Sigmoid colon (tissue), 7 donors: ENCODE measurements around the gene NRL. TPM values are rescaled to one million over a fixed set of nuclear protein-coding genes. Genes with fewer than 3 reads are reported as not detected.

Source experiments
- DNase-seq: peaks from one replicate; pipeline ENCODE4 v3.0.0-alpha.2; 2019
- H3K27ac ChIP-seq, 4 donors: fragments of 200-600 bp; sonication (generic); one replicate each; pipeline ENCODE4 v1.5.1; 2016 to 2019; ENCODE audit warnings: mild to moderate bottlenecking in 1 of 4
- H3K27me3 ChIP-seq, 3 donors: fragments of 200-600 bp; sonication (generic); one replicate each; pipeline ENCODE4 v1.5.1; 2019; ENCODE audit warnings: mild to moderate bottlenecking in 1 of 3
- H3K36me3 ChIP-seq, 4 donors: fragments of 200-600 bp; sonication (generic); one replicate each; pipeline ENCODE4 v1.5.1; 2016 to 2019
- H3K4me1 ChIP-seq, 4 donors: fragments of 200-600 bp; sonication (generic); one replicate each; pipeline ENCODE4 v1.5.1; 2017 to 2019
- H3K4me3 ChIP-seq, 4 donors: fragments of 200-600 bp; sonication (generic); one replicate each; pipeline ENCODE4 v1.5.1; 2017 to 2019; ENCODE audit warnings: mild to moderate bottlenecking in 2 of 4, moderate library complexity in 1 of 4
- H3K9me3 ChIP-seq, 4 donors: fragments of 200-600 bp in 3 of 4; sonication (generic) in 3 of 4; one replicate each; pipeline versions ENCODE4 v1.5.1 to v1.6.1; 2013 to 2019
- EP300 ChIP-seq, 4 donors: sonication (generic); formaldehyde crosslinking; IDR thresholded peaks; one replicate each; pipeline ENCODE4 v1.6.1; 2017; ENCODE audit warnings: antibody characterized with exemption in 4 of 4
- POLR2A ChIP-seq, 2 donors: fragments of 450-650 bp; IDR thresholded peaks; one replicate each; pipeline ENCODE4 v1.6.1; 2016; ENCODE audit warnings: antibody characterized with exemption in 2 of 2, mild to moderate bottlenecking in 2 of 2, moderate library complexity in 2 of 2
- POLR2AphosphoS5 ChIP-seq, 4 donors: sonication (generic); formaldehyde crosslinking; IDR thresholded peaks; one replicate each; pipeline ENCODE4 v1.6.1; 2017; ENCODE audit warnings: antibody characterized with exemption in 4 of 4
- WGBS, 2 donors: extraction: QIAGEN DNeasy Blood & Tissue Kit; methylation state at CpG; one replicate each; pipeline ENCODE4 v1.1.7; 2013; 5-methylcytosine and 5-hydroxymethylcytosine counted together
- intact Hi-C: fragments of 100-400 bp; cut with DNase I; formaldehyde crosslinking; loops from one replicate; pipeline ENCODE4 v1.15.1; 2023
- polyA plus RNA-seq, 3 donors: library from polyadenylated mRNA; stranded (reverse); fragments of 200-250 nt; gene quantifications; one replicate each; pipeline ENCODE4 v1.2.3, GENCODE V29; 2013
- total RNA-seq, 4 donors: library from RNA; depleted of rRNA; stranded (reverse); fragments of >200 nt; gene quantifications; one replicate each; pipeline ENCODE4 v1.1.0, GENCODE V29; 2016
- TF ChIP-seq, protein P1 (sequence below), 4 experiments: fragments of 450-650 bp in 3 of 4; fragments of 200-600 bp in 1 of 4; IDR thresholded peaks; one replicate each; pipeline ENCODE4 v1.5.1; 2016 to 2019; ENCODE audit warnings: antibody characterized with exemption in 4 of 4, mild to moderate bottlenecking in 3 of 4, moderate library complexity in 2 of 4
- donor health status: healthy with polysubstance abuse.
- donor health status: Bipolar disorder and iron deficiency.
- donor health status: healthy.

NRL gene
- total and polyA plus RNA-seq, 7 donors = 0.71 to 2.9 (median 1.8) TPM

DNA sequence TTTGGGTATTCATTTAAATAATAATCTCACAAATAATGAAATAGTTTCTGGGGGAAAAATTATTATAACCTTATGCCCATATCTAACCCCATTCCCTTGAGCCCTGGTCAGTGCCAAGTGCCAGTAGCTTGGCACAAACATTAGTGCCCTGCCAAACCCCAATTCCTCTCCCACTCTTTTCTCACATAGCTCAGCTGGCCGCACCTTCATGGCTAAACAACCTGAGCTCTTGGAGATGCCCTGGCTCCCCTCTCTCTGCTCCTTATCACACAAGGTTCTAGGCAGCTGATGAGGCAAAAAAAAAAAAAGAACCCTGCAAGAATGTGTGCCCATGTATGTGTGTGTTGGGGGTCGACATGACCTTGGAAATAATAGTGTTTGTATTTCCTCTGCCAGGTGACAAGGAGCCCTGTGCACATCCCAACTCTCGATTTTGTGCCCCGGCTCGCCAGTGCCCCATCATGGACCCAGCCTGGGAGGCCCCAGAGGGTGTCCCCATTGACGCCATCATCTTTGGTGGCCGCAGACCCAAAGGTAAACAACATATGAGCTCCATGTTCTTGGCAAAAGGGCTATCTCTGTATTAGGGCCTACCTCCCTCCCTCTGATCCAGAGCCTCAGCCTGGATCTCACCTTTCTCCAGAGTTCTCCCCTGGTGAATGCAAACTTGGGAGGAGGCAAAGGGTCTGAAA, 12.2 kb downstream of the NRL start:
- Histone ChIP-seq H3K36me3 (peaks cover 0 to 12% (median 0%) of the 10 kb centered on the region in 4 donors), H3K4me3 (no peak overlapping the region), H3K4me1 (no peaks in the 10 kb centered on the region), H3K27ac (no peak overlapping the region), H3K9me3 (no peaks in the 10 kb centered on the region), H3K27me3 (no peaks in the 10 kb centered on the region)
- no peak for DNase-seq
- TF ChIP-seq, protein P1, sequence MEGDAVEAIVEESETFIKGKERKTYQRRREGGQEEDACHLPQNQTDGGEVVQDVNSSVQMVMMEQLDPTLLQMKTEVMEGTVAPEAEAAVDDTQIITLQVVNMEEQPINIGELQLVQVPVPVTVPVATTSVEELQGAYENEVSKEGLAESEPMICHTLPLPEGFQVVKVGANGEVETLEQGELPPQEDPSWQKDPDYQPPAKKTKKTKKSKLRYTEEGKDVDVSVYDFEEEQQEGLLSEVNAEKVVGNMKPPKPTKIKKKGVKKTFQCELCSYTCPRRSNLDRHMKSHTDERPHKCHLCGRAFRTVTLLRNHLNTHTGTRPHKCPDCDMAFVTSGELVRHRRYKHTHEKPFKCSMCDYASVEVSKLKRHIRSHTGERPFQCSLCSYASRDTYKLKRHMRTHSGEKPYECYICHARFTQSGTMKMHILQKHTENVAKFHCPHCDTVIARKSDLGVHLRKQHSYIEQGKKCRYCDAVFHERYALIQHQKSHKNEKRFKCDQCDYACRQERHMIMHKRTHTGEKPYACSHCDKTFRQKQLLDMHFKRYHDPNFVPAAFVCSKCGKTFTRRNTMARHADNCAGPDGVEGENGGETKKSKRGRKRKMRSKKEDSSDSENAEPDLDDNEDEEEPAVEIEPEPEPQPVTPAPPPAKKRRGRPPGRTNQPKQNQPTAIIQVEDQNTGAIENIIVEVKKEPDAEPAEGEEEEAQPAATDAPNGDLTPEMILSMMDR (IDR thresholded peaks at IDR 0.05) = no peak
- TF ChIP-seq EP300 (IDR thresholded peaks at IDR 0.05) (no peak), POLR2A (IDR thresholded peaks at IDR 0.05) (no peak), POLR2AphosphoS5 (IDR thresholded peaks at IDR 0.05) (no peak)
- intact Hi-C loops = no loop called here
- WGBS, 2 donors = 92 to 97% methylated on average over 7 of the region's 7 CpGs

GRCh38 chr14:24100982-24101494, 13.7 kb downstream of the NRL start:
- intact Hi-C loops = no loop called here
- WGBS, 2 donors = 95 to 96% methylated on average over 3 of the region's 3 CpGs
- no peak for DNase-seq

DNA sequence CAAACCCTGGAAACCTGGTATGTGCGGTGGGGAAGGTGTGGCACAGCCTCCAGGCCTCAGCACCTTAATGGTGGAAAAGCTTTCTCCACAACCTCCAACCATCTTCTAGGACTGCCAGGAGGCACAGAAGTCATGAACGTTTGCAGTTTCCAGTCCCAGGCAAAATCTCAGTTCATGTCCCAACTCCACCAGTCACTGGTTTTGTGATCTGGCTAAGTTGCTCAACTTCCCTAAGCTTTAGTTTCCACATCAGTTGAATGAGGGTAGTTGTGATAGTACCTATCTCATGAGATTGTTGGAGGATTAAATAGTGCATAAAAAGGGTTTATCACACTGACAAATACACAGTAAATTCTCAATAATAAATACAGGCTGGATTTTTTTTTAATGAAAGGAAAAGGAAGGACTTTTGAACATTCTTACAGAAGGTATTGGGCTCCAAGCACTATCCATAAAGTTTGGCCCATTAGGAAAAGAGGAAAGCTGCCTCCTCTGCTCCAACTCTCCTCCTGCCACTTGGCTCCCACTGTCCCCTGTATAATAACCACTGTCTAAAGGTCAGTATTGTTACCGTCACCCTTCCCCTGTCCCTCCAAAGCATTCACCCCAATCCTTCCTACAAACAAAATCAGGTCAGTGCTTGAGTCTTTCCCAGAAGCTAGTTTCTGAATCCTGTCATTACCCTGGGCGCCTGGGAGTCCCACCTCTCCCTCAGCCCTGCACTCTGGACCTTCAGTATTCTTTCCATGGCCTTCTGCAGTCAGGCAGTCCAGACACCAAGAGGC, 14.4 kb downstream of the NRL start:
- DNase-seq = no peak
- Histone ChIP-seq H3K27me3 (no peaks in the 10 kb centered on the region), H3K4me1 (peaks cover 0 to 2% (median under 1%) of the 10 kb centered on the region in 4 donors), H3K4me3 (no peak overlapping the region), H3K9me3 (no peaks in the 10 kb centered on the region), H3K36me3 (peaks cover 0 to 12% (median 0%) of the 10 kb centered on the region in 4 donors), H3K27ac (no peak overlapping the region)
- TF ChIP-seq, protein P1 (IDR thresholded peaks at IDR 0.05) = no peak
- TF ChIP-seq POLR2A (IDR thresholded peaks at IDR 0.05) (no peak), EP300 (IDR thresholded peaks at IDR 0.05) (no peak), POLR2AphosphoS5 (IDR thresholded peaks at IDR 0.05) (no peak)
- intact Hi-C loops = no loop called here
- 85 to 89% methylated on average over 4 of the region's 4 CpGs for WGBS, 2 donors

More at GRCh38 chr14:24100982-24101494, 13.7 kb downstream of the NRL start:
- TF ChIP-seq, protein P1 (IDR thresholded peaks at IDR 0.05) = no peak
- TF ChIP-seq EP300 (IDR thresholded peaks at IDR 0.05) (no peak), POLR2A (IDR thresholded peaks at IDR 0.05) (no peak)
- no peaks in the 10 kb centered on the region for H3K9me3 ChIP-seq
- no peak overlapping the region for H3K27ac ChIP-seq
- H3K4me1 ChIP-seq = no peaks in the 10 kb centered on the region
- H3K36me3 ChIP-seq = peaks cover 0 to 12% (median 0%) of the 10 kb centered on the region in 4 donors
- H3K27me3 ChIP-seq = no peaks in the 10 kb centered on the region
- no peak overlapping the region for H3K4me3 ChIP-seq

GRCh38 chr14:24098927-24099813, 15.6 kb downstream of the NRL start:
- no peak overlapping the region for H3K27ac ChIP-seq
- H3K36me3 ChIP-seq = peaks cover 0 to 12% (median 0%) of the 10 kb centered on the region in 4 donors
- intact Hi-C loops = loop anchor here (10.0 kb wide), 2 partner anchors 114 to 464 kb away; partner anchors contain the start of genes DHRS2 and DHRS4L2
- H3K4me3 ChIP-seq = no peak overlapping the region
- no peak for TF ChIP-seq EP300 (IDR thresholded peaks at IDR 0.05)
- TF ChIP-seq, protein P1 (IDR thresholded peaks at IDR 0.05) = no peak
- TF ChIP-seq POLR2AphosphoS5 (IDR thresholded peaks at IDR 0.05) = no peak
- TF ChIP-seq POLR2A (IDR thresholded peaks at IDR 0.05) = no peak
- no peak for DNase-seq
- H3K9me3 ChIP-seq = no peaks in the 10 kb centered on the region
- no peaks in the 10 kb centered on the region for H3K27me3 ChIP-seq
- WGBS, 2 donors = 58 to 89% methylated on average over 17 of the region's 17 CpGs
- H3K4me1 ChIP-seq = peaks cover 0 to 10% (median 6%) of the 10 kb centered on the region in 4 donors
